Activated naive CD8-positive, alpha-beta T cell treated with anti-CD3 and anti-CD28 coated beads for 36 hours (primary cell): ENCODE results near the gene HOOK2. TPM values are rescaled to one million over a fixed set of nuclear protein-coding genes. Genes with fewer than 3 reads are reported as not detected.

Source experiments
- DNase-seq: peaks from one replicate; pipeline ENCODE4 v3.0.0; 2021
- H3K27ac Mint-ChIP-seq: one replicate; pipeline ENCODE4 v1.8.0; 2022; ENCODE audit warnings: mild to moderate bottlenecking, moderate library complexity, mixed read lengths
- H3K27me3 Mint-ChIP-seq: one replicate; pipeline ENCODE4 v1.8.0; 2022; ENCODE audit warnings: mild to moderate bottlenecking, mixed read lengths
- H3K36me3 Mint-ChIP-seq: one replicate; pipeline ENCODE4 v1.8.0; 2021; ENCODE audit warnings: mild to moderate bottlenecking, mixed read lengths
- H3K4me1 Mint-ChIP-seq: one replicate; pipeline ENCODE4 v1.8.0; 2021; ENCODE audit warnings: mixed read lengths
- H3K4me3 Mint-ChIP-seq: one replicate; pipeline ENCODE4 v1.8.0; 2022; ENCODE audit warnings: mild to moderate bottlenecking, moderate library complexity, mixed read lengths
- H3K9me3 Mint-ChIP-seq: one replicate; pipeline ENCODE4 v1.8.0; 2022; ENCODE audit warnings: mixed read lengths
- total RNA-seq, 2 experiments: library from RNA; stranded (reverse); gene quantifications; one replicate each; pipeline ENCODE4 v1.2.3, GENCODE V29; 2021

HOOK2 gene
- total RNA-seq, 2 experiments from 2014 or later: 13.0 to 13.8 TPM

DNA sequence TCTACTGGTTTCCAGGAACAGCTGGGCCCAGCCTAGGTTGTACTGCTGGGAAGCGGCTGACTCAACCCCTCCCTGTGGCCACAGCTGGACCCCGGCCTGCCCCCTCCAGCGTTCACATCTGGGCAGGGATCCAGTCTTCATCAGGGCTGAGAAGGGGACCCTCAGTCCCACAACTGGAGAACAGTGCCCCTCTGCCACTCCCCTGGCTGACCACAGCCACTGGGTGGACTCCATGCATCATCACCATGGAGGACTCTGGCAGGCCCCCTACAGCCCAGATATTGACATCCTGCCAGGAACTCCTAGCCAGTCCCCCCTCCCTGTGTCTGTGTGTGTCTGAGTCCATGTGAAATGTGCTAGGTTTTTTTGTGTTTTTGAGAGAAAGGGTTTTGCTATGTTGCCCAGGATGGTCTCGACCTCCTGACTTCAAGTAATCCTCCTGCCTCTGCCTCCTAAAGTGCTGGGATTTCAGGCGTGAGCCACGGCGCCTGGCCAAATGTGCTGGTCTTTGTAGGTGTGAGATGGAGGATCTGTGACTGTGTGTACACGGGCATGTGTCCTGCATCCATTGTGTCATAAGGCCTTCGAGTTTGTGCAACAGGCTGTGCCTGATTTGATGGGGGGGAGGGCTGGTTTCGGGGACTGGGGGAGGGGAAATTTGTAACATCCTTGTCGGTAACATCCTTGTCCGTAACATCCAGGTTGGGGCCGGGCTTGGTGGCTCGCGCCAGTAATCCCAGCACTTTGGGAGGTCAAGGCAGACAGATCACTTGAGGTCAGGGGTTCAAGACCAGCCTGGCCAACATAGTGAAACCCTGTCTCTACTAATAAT is 4.0 kb upstream of the HOOK2 start:
- DNase-seq: no peak
- Mint-ChIP-seq H3K36me3 (no peaks in the 10 kb centered on the region), H3K4me3 (peak overlapping the region; percentile 80), H3K27ac (peak overlapping the region; percentile 44), H3K9me3 (no peaks in the 10 kb centered on the region), H3K4me1 (peaks cover 26% of the 10 kb centered on the region), H3K27me3 (no peaks in the 10 kb centered on the region)

DNA sequence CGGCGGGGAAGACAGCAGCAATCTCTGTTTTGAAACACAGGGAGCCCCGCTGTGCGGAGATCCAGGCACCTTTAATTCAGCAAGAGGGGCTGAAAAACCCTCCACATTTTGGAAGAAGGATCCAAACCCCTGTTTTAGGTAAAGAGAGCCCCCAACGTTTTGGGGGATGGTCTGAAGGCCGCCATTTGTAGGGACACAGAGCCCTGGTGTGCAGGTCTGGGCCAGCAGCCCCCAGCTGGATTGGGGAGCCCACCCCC is 3.5 kb upstream of the HOOK2 start:
- no peaks in the 10 kb centered on the region for H3K9me3 Mint-ChIP-seq
- H3K36me3 Mint-ChIP-seq: no peaks in the 10 kb centered on the region
- H3K4me1 Mint-ChIP-seq: peaks cover 26% of the 10 kb centered on the region

GRCh38 chr19:12778017-12778904 is 2.9 kb upstream of the HOOK2 start:
- no peaks in the 10 kb centered on the region for H3K27me3 Mint-ChIP-seq
- DNase-seq: peak; percentile 52
- no peaks in the 10 kb centered on the region for H3K9me3 Mint-ChIP-seq
- peak overlapping the region; percentile 80 for H3K4me3 Mint-ChIP-seq
- no peaks in the 10 kb centered on the region for H3K36me3 Mint-ChIP-seq
- peaks cover 27% of the 10 kb centered on the region for H3K4me1 Mint-ChIP-seq
- H3K27ac Mint-ChIP-seq: peak overlapping the region; percentile 67

More for the DNA sequence above, 3.5 kb upstream of the HOOK2 start:
- Mint-ChIP-seq H3K27ac (peak overlapping the region; percentile 67), H3K27me3 (no peaks in the 10 kb centered on the region), H3K4me3 (peak overlapping the region; percentile 80)
- DNase-seq: no peak

GRCh38 chr19:12777217-12778016 is 2.1 kb upstream of the HOOK2 start:
- no peaks in the 10 kb centered on the region for H3K27me3 Mint-ChIP-seq
- H3K4me3 Mint-ChIP-seq: peak overlapping the region; percentile 80
- peaks cover 27% of the 10 kb centered on the region for H3K4me1 Mint-ChIP-seq
- H3K9me3 Mint-ChIP-seq: no peaks in the 10 kb centered on the region
- DNase-seq: peak; percentile 90
- H3K27ac Mint-ChIP-seq: peak overlapping the region; percentile 67
- no peaks in the 10 kb centered on the region for H3K36me3 Mint-ChIP-seq

- no peaks in the 10 kb centered on the region for H3K9me3 Mint-ChIP-seq
- no peak overlapping the region for H3K4me3 Mint-ChIP-seq
- peaks cover 12% of the 10 kb centered on the region for H3K4me1 Mint-ChIP-seq
- DNase-seq: no peak
- H3K27ac Mint-ChIP-seq: peak overlapping the region; percentile 18
- H3K36me3 Mint-ChIP-seq: no peaks in the 10 kb centered on the region
- no peaks in the 10 kb centered on the region for H3K27me3 Mint-ChIP-seq
Observed at GRCh38 chr19:12773571-12773970, 1.8 kb downstream of the HOOK2 start.

GRCh38 chr19:12772323-12772722 is 3.0 kb downstream of the HOOK2 start:
- Mint-ChIP-seq H3K4me3 (no peak overlapping the region), H3K4me1 (peaks cover 6% of the 10 kb centered on the region), H3K36me3 (no peaks in the 10 kb centered on the region), H3K27ac (no peak overlapping the region), H3K27me3 (no peaks in the 10 kb centered on the region), H3K9me3 (no peaks in the 10 kb centered on the region)
- DNase-seq: no peak

DNA sequence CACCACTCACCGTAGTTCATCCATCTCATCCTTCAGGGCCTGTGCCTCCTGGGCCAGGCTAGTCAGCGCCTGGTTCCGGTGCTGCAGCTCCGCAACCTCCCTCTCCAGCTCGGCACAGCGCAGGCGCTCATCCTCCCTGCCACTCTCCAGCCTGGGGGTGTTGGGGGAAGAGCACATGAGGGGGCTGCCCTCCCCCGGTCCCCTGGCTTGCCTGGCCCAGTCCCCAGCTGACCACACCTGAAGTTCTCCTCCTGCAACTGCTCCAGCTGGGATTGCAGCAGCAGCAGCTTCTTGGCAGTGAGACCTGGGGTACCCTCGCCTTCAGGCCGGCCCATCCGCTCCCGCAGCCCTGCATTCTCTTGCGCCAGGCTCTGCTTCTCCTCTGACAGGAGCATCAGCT is 4.4 kb downstream of the HOOK2 start:
- no peaks in the 10 kb centered on the region for H3K27me3 Mint-ChIP-seq
- no peaks in the 10 kb centered on the region for H3K36me3 Mint-ChIP-seq
- H3K4me3 Mint-ChIP-seq: no peak overlapping the region
- H3K4me1 Mint-ChIP-seq: peaks cover 9% of the 10 kb centered on the region
- no peaks in the 10 kb centered on the region for H3K9me3 Mint-ChIP-seq
- no peak for DNase-seq
- H3K27ac Mint-ChIP-seq: no peak overlapping the region

GRCh38 chr19:12769689-12770088 is 5.7 kb downstream of the HOOK2 start:
- no peak overlapping the region for H3K27ac Mint-ChIP-seq
- DNase-seq: peak; percentile 57
- H3K27me3 Mint-ChIP-seq: no peaks in the 10 kb centered on the region
- no peaks in the 10 kb centered on the region for H3K36me3 Mint-ChIP-seq
- H3K9me3 Mint-ChIP-seq: no peaks in the 10 kb centered on the region
- no peak overlapping the region for H3K4me3 Mint-ChIP-seq
- H3K4me1 Mint-ChIP-seq: peaks cover 9% of the 10 kb centered on the region

DNA sequence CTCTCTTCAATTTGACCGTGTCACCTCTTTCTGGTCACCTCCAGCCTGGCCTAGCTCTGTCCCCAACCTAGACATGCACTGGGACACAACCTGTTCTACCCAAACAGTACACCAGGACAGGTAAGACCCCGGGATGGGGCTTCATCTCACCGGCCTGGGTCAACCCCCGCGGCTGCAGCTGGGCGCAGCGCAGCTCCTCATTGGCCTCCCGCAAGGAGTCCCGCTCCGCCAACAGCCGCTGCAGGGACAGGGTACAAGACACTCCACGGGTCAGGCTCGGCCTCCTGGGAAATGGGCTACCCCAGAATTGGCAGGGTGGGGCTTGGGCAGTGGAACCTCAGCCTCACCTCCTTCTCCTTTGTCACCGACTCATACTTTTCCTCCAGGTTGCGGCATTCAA is 7.7 kb downstream of the HOOK2 start:
- Mint-ChIP-seq H3K36me3 (no peaks in the 10 kb centered on the region), H3K9me3 (no peaks in the 10 kb centered on the region), H3K27ac (no peak overlapping the region), H3K4me1 (peaks cover 4% of the 10 kb centered on the region), H3K4me3 (no peak overlapping the region), H3K27me3 (no peaks in the 10 kb centered on the region)
- DNase-seq: no peak

- no peak overlapping the region for H3K4me3 Mint-ChIP-seq
Observed at GRCh38 chr19:12767150-12767549, 8.2 kb downstream of the HOOK2 start.

DNA sequence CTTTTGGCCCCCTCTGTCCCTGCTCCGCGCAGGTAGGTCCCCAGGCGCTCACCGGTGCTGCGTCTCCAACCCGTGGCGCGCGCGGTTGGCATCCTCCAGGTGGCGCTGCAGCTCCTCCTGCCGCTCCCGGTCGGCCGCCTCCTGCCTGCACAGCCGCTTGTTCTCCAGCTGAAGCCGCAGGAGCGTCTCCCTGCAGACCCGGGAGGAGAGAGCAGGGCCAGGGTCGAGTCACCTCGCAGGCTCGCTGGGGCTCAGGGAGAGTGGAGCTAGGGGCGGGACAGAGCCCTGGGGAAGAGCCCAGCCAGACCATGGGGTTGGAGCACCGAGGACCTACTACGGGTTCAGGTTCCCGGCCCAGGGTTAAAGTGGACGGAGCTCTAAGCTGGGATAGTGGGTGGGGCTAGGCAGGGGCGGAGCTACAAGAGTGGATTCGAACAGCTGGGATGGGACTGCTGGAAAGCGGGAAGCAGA is 9.3 kb downstream of the HOOK2 start:
- peak overlapping the region; percentile 25 for H3K4me3 Mint-ChIP-seq
- DNase-seq: peak; percentile 86
- H3K4me1 Mint-ChIP-seq: peaks cover 4% of the 10 kb centered on the region
- no peaks in the 10 kb centered on the region for H3K9me3 Mint-ChIP-seq
- H3K27ac Mint-ChIP-seq: no peak overlapping the region
- no peaks in the 10 kb centered on the region for H3K36me3 Mint-ChIP-seq
- no peaks in the 10 kb centered on the region for H3K27me3 Mint-ChIP-seq

More at GRCh38 chr19:12767150-12767549, 8.2 kb downstream of the HOOK2 start:
- no peaks in the 10 kb centered on the region for H3K36me3 Mint-ChIP-seq
- no peak for DNase-seq
- no peak overlapping the region for H3K27ac Mint-ChIP-seq
- H3K9me3 Mint-ChIP-seq: no peaks in the 10 kb centered on the region
- no peaks in the 10 kb centered on the region for H3K27me3 Mint-ChIP-seq
- peaks cover 4% of the 10 kb centered on the region for H3K4me1 Mint-ChIP-seq

DNA sequence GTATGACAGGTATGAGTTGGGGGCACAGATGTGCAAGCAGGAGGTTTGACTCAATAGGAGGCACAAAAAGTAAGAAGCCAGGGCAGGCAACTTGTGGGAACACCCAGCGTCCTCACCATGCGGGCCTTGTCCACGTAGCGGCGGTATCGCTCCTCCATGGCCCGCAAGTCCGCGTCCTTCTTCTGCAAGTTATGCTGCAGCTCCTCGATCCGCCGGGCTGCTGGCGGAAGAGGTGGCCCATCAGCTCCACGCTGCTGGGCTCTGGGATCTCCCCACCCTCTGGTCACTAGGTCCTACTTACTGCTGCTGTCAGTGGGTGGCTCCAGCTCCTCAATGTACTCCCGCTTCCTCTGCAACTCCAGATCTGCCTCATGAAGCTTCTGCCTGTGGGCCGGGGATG is 10.7 kb downstream of the HOOK2 start:
- DNase-seq: no peak
- no peaks in the 10 kb centered on the region for H3K9me3 Mint-ChIP-seq
- H3K36me3 Mint-ChIP-seq: no peaks in the 10 kb centered on the region
- H3K27me3 Mint-ChIP-seq: no peaks in the 10 kb centered on the region
- H3K4me1 Mint-ChIP-seq: peaks cover 8% of the 10 kb centered on the region
- no peak overlapping the region for H3K27ac Mint-ChIP-seq
- H3K4me3 Mint-ChIP-seq: no peak overlapping the region

DNA sequence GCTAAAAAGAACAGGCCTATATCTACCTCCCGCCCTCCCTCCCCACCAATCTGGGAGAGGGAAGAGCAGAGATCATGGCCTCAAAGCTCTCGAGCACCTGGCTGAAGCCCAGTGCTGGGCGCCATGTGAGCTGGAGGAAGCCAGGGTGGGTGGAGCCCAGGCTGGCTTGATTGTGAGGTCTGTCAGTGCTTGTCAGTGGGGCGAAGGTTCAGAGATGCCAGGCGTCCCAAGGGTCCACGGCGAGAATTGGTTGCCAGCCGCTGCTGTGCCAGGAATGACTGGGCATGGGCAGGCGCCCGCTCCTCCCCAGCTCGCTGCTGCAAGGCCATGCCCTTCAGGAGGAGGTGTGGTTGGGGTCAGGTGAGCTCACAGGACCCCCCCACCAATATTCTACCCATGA is 12.3 kb downstream of the HOOK2 start:
- Mint-ChIP-seq H3K36me3 (no peaks in the 10 kb centered on the region), H3K9me3 (no peaks in the 10 kb centered on the region), H3K27me3 (peaks cover 6% of the 10 kb centered on the region), H3K4me3 (no peak overlapping the region), H3K27ac (no peak overlapping the region), H3K4me1 (peaks cover 8% of the 10 kb centered on the region)
- DNase-seq: no peak

DNA sequence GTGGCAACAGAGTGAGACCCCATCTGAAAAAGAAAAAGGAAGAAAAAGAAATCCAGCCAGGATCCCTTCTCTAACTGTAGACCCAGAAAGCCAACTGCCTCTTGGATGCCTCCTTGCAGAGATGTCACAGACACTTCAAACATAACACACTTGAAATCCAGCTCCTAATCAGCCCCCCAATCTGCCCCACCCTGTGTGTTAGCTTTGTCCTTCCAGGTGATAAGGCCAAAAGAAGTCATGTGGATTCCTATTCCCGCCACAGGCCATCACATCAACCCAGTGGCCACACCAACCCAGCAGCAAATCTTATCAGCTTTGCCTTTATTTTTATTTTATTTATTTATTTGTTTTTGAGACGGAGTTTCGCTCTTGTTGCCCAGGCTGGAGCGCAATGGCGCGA is 15.7 kb downstream of the HOOK2 start:
- H3K36me3 Mint-ChIP-seq: no peaks in the 10 kb centered on the region
- peaks cover 24% of the 10 kb centered on the region for H3K27me3 Mint-ChIP-seq
- no peaks in the 10 kb centered on the region for H3K9me3 Mint-ChIP-seq
- no peak overlapping the region for H3K27ac Mint-ChIP-seq
- peaks cover 4% of the 10 kb centered on the region for H3K4me1 Mint-ChIP-seq
- no peak overlapping the region for H3K4me3 Mint-ChIP-seq
- DNase-seq: no peak
